Measurements from ENCODE around the gene CDH2.

The CDH2 gene

GRCh38 chr18:28167835-28168349 is 9.0 kb downstream of the CDH2 start:
- H3K36me3 ChIP-seq (ENCODE audit: control insufficient read depth, insufficient read depth, low read length, severe bottlenecking): no peaks in the 10 kb centered on the region
- no peaks in the 10 kb centered on the region for H3K4me1 ChIP-seq (ENCODE audit: control insufficient read depth, insufficient read depth, low read length)
- no peaks in the 10 kb centered on the region for H3K27me3 ChIP-seq (replicated peaks; ENCODE audit: control insufficient read depth, insufficient read depth, low read length)
- H3K4me3 ChIP-seq (ENCODE audit: low read length): no peak overlapping the region
- no peaks in the 10 kb centered on the region for H3K9me3 ChIP-seq (ENCODE audit: control insufficient read depth, low read length)
- H3K9ac ChIP-seq (ENCODE audit: low read length): no peak overlapping the region
- DNase-seq (ENCODE audit: low read depth): peak; percentile 76

GRCh38 chr18:28164771-28165483 is 12.0 kb downstream of the CDH2 start:
- Histone ChIP-seq H3K36me3 (ENCODE audit: control insufficient read depth, insufficient read depth, low read length, severe bottlenecking) (no peaks in the 10 kb centered on the region), H3K27me3 (replicated peaks; ENCODE audit: control insufficient read depth, insufficient read depth, low read length) (no peaks in the 10 kb centered on the region), H3K4me1 (ENCODE audit: control insufficient read depth, insufficient read depth, low read length) (no peaks in the 10 kb centered on the region), H3K9ac (ENCODE audit: low read length) (no peak overlapping the region), H3K9me3 (ENCODE audit: control insufficient read depth, low read length) (no peaks in the 10 kb centered on the region), H3K4me3 (ENCODE audit: low read length) (no peak overlapping the region)
- no peak for DNase-seq (ENCODE audit: low read depth)

- no peaks in the 10 kb centered on the region for H3K27me3 ChIP-seq (replicated peaks; ENCODE audit: control insufficient read depth, insufficient read depth, low read length)
- no peak overlapping the region for H3K9ac ChIP-seq (ENCODE audit: low read length)
- H3K4me3 ChIP-seq (ENCODE audit: low read length): no peak overlapping the region
- H3K4me1 ChIP-seq (ENCODE audit: control insufficient read depth, insufficient read depth, low read length): peaks cover 2% of the 10 kb centered on the region
- H3K36me3 ChIP-seq (ENCODE audit: control insufficient read depth, insufficient read depth, low read length, severe bottlenecking): no peaks in the 10 kb centered on the region
- peak; percentile 55 for DNase-seq (ENCODE audit: low read depth)
- no peaks in the 10 kb centered on the region for H3K9me3 ChIP-seq (ENCODE audit: control insufficient read depth, low read length)
Measured at GRCh38 chr18:28163201-28163775, 13.6 kb downstream of the CDH2 start.

GRCh38 chr18:28161608-28162599 is 15.0 kb downstream of the CDH2 start:
- Histone ChIP-seq H3K36me3 (ENCODE audit: control insufficient read depth, insufficient read depth, low read length, severe bottlenecking) (no peaks in the 10 kb centered on the region), H3K9ac (ENCODE audit: low read length) (no peak overlapping the region), H3K9me3 (ENCODE audit: control insufficient read depth, low read length) (no peaks in the 10 kb centered on the region), H3K4me1 (ENCODE audit: control insufficient read depth, insufficient read depth, low read length) (peaks cover 6% of the 10 kb centered on the region), H3K4me3 (ENCODE audit: low read length) (no peak overlapping the region), H3K27me3 (replicated peaks; ENCODE audit: control insufficient read depth, insufficient read depth, low read length) (no peaks in the 10 kb centered on the region)
- no peak for DNase-seq (ENCODE audit: low read depth)

- H3K4me1 ChIP-seq (ENCODE audit: control insufficient read depth, insufficient read depth, low read length): peaks cover 6% of the 10 kb centered on the region
- H3K4me3 ChIP-seq (ENCODE audit: low read length): no peak overlapping the region
- no peaks in the 10 kb centered on the region for H3K9me3 ChIP-seq (ENCODE audit: control insufficient read depth, low read length)
- no peak overlapping the region for H3K9ac ChIP-seq (ENCODE audit: low read length)
- no peak for DNase-seq (ENCODE audit: low read depth)
- no peaks in the 10 kb centered on the region for H3K27me3 ChIP-seq (replicated peaks; ENCODE audit: control insufficient read depth, insufficient read depth, low read length)
- no peaks in the 10 kb centered on the region for H3K36me3 ChIP-seq (ENCODE audit: control insufficient read depth, insufficient read depth, low read length, severe bottlenecking)
Measured at GRCh38 chr18:28159055-28159454, 17.9 kb downstream of the CDH2 start.

- no peaks in the 10 kb centered on the region for H3K27me3 ChIP-seq (replicated peaks; ENCODE audit: control insufficient read depth, insufficient read depth, low read length)
- no peaks in the 10 kb centered on the region for H3K9me3 ChIP-seq (ENCODE audit: control insufficient read depth, low read length)
- no peaks in the 10 kb centered on the region for H3K36me3 ChIP-seq (ENCODE audit: control insufficient read depth, insufficient read depth, low read length, severe bottlenecking)
- peak overlapping the region; percentile 45 for H3K9ac ChIP-seq (ENCODE audit: low read length)
- DNase-seq (ENCODE audit: low read depth): peak; percentile 34
- peaks cover 6% of the 10 kb centered on the region for H3K4me1 ChIP-seq (ENCODE audit: control insufficient read depth, insufficient read depth, low read length)
- H3K4me3 ChIP-seq (ENCODE audit: low read length): peak overlapping the region; percentile 45
Measured at GRCh38 chr18:28158083-28158581, 18.8 kb downstream of the CDH2 start.

GRCh38 chr18:28153485-28154065 is 23.4 kb downstream of the CDH2 start:
- H3K4me1 ChIP-seq (ENCODE audit: control insufficient read depth, insufficient read depth, low read length): peaks cover 6% of the 10 kb centered on the region
- no peak for DNase-seq (ENCODE audit: low read depth)
- no peak overlapping the region for H3K9ac ChIP-seq (ENCODE audit: low read length)
- H3K36me3 ChIP-seq (ENCODE audit: control insufficient read depth, insufficient read depth, low read length, severe bottlenecking): no peaks in the 10 kb centered on the region
- H3K27me3 ChIP-seq (replicated peaks; ENCODE audit: control insufficient read depth, insufficient read depth, low read length): no peaks in the 10 kb centered on the region
- no peak overlapping the region for H3K4me3 ChIP-seq (ENCODE audit: low read length)
- H3K9me3 ChIP-seq (ENCODE audit: control insufficient read depth, low read length): no peaks in the 10 kb centered on the region

- H3K4me1 ChIP-seq (ENCODE audit: control insufficient read depth, insufficient read depth, low read length): peaks cover 2% of the 10 kb centered on the region
Measured at GRCh38 chr18:28152754-28153153, 24.2 kb downstream of the CDH2 start.

GRCh38 chr18:28152354-28152753 is 24.6 kb downstream of the CDH2 start:
- no peak overlapping the region for H3K4me3 ChIP-seq (ENCODE audit: low read length)

More at GRCh38 chr18:28152754-28153153, 24.2 kb downstream of the CDH2 start:
- no peak overlapping the region for H3K9ac ChIP-seq (ENCODE audit: low read length)
- H3K4me3 ChIP-seq (ENCODE audit: low read length): no peak overlapping the region
- H3K9me3 ChIP-seq (ENCODE audit: control insufficient read depth, low read length): no peaks in the 10 kb centered on the region
- DNase-seq (ENCODE audit: low read depth): no peak
- no peaks in the 10 kb centered on the region for H3K36me3 ChIP-seq (ENCODE audit: control insufficient read depth, insufficient read depth, low read length, severe bottlenecking)
- H3K27me3 ChIP-seq (replicated peaks; ENCODE audit: control insufficient read depth, insufficient read depth, low read length): no peaks in the 10 kb centered on the region

GRCh38 chr18:28151434-28151833 is 25.5 kb downstream of the CDH2 start:
- DNase-seq (ENCODE audit: low read depth): no peak
- Histone ChIP-seq H3K36me3 (ENCODE audit: control insufficient read depth, insufficient read depth, low read length, severe bottlenecking) (no peaks in the 10 kb centered on the region), H3K27me3 (replicated peaks; ENCODE audit: control insufficient read depth, insufficient read depth, low read length) (no peaks in the 10 kb centered on the region), H3K4me3 (ENCODE audit: low read length) (no peak overlapping the region), H3K9ac (ENCODE audit: low read length) (no peak overlapping the region), H3K9me3 (ENCODE audit: control insufficient read depth, low read length) (no peaks in the 10 kb centered on the region), H3K4me1 (ENCODE audit: control insufficient read depth, insufficient read depth, low read length) (peaks cover 9% of the 10 kb centered on the region)

More at GRCh38 chr18:28152354-28152753, 24.6 kb downstream of the CDH2 start:
- H3K9ac ChIP-seq (ENCODE audit: low read length): no peak overlapping the region
- H3K36me3 ChIP-seq (ENCODE audit: control insufficient read depth, insufficient read depth, low read length, severe bottlenecking): no peaks in the 10 kb centered on the region
- DNase-seq (ENCODE audit: low read depth): no peak
- no peaks in the 10 kb centered on the region for H3K27me3 ChIP-seq (replicated peaks; ENCODE audit: control insufficient read depth, insufficient read depth, low read length)
- no peaks in the 10 kb centered on the region for H3K9me3 ChIP-seq (ENCODE audit: control insufficient read depth, low read length)
- peaks cover 6% of the 10 kb centered on the region for H3K4me1 ChIP-seq (ENCODE audit: control insufficient read depth, insufficient read depth, low read length)
